ENCODE measurements around the gene NPHS1. TPM values are rescaled to one million over a fixed set of nuclear protein-coding genes. Genes with fewer than 3 reads are reported as not detected.

The NPHS1 gene
- polyA plus RNA-seq, 1 experiment: not detected

- ChIA-PET CTCF (no interaction called here), POLR2A (no interaction called here)
- DNase-seq (ENCODE audit: low read depth, low spot score): no peak
- no peak for TF ChIP-seq CTCF (IDR thresholded peaks at IDR 0.05; ENCODE audit: low read depth, low read length)
- Histone ChIP-seq H3K4me3 (ENCODE audit: low read depth, low read length) (no peak overlapping the region), H3K27me3 (ENCODE audit: control insufficient read depth, insufficient read depth, low read length) (peaks cover 79% of the 10 kb centered on the region), H3K27ac (ENCODE audit: low read depth, low read length) (no peak overlapping the region), H3K9me3 (ENCODE audit: control insufficient read depth, insufficient read depth, low read length) (no peaks in the 10 kb centered on the region; the same call in 1 of the 2 replicates)
Observed at GRCh38 chr19:35858311-35858710, 6.0 kb upstream of the NPHS1 start.

GRCh38 chr19:35856546-35857149, 4.3 kb upstream of the NPHS1 start, which contains the start of gene KIRREL2:
Gene KIRREL2 (plus strand): TSS chr19:35856911. CDS start chr19:35857120, 209 bp downstream.
- no peak for DNase-seq (ENCODE audit: low read depth, low spot score)
- Histone ChIP-seq H3K27me3 (ENCODE audit: control insufficient read depth, insufficient read depth, low read length) (peaks cover 75% of the 10 kb centered on the region), H3K9me3 (ENCODE audit: control insufficient read depth, insufficient read depth, low read length) (no peaks in the 10 kb centered on the region; the same call in 1 of the 2 replicates), H3K27ac (ENCODE audit: low read depth, low read length) (no peak within 1 kb of the TSS), H3K4me3 (ENCODE audit: low read depth, low read length) (peak within 1 kb of the TSS; percentile 48)
- POLR2A ChIA-PET: no interaction called here
- TF ChIP-seq CTCF (IDR thresholded peaks at IDR 0.05; ENCODE audit: low read depth, low read length): no peak
- CTCF ChIA-PET: no interaction called here

- TF ChIP-seq CTCF (IDR thresholded peaks at IDR 0.05; ENCODE audit: low read depth, low read length): no peak
- H3K9me3 ChIP-seq (ENCODE audit: control insufficient read depth, insufficient read depth, low read length): no peaks in the 10 kb centered on the region; the same call in 1 of the 2 replicates
- ChIA-PET POLR2A (no interaction called here), CTCF (no interaction called here)
- peaks cover 68% of the 10 kb centered on the region for H3K27me3 ChIP-seq (ENCODE audit: control insufficient read depth, insufficient read depth, low read length)
- no peak for DNase-seq (ENCODE audit: low read depth, low spot score)
- no peak overlapping the region for H3K27ac ChIP-seq (ENCODE audit: low read depth, low read length)
- H3K4me3 ChIP-seq (ENCODE audit: low read depth, low read length): no peak overlapping the region
Observed at GRCh38 chr19:35853038-35853756, 893 bp upstream of the NPHS1 start.

GRCh38 chr19:35851213-35852028, 883 bp downstream of the NPHS1 start:
- Histone ChIP-seq H3K27ac (ENCODE audit: low read depth, low read length) (no peak overlapping the region), H3K9me3 (ENCODE audit: control insufficient read depth, insufficient read depth, low read length) (no peaks in the 10 kb centered on the region; the same call in 1 of the 2 replicates), H3K4me3 (ENCODE audit: low read depth, low read length) (no peak overlapping the region), H3K27me3 (ENCODE audit: control insufficient read depth, insufficient read depth, low read length) (peaks cover 63% of the 10 kb centered on the region)
- ChIA-PET POLR2A (no interaction called here), CTCF (no interaction called here)
- DNase-seq (ENCODE audit: low read depth, low spot score): no peak
- TF ChIP-seq CTCF (IDR thresholded peaks at IDR 0.05; ENCODE audit: low read depth, low read length): no peak
